ENCODE results near the gene BANF1. TPM values are rescaled to one million over a fixed set of nuclear protein-coding genes. Genes with fewer than 3 reads are reported as not detected.

Gene BANF1
- total and polyA plus RNA-seq, 9 of the 15 experiments (the other 6 are each of a cell fraction or from before 2014, with no cell fraction given) = 108 to 651 (median 263) TPM

- Histone ChIP-seq H3K9ac (ENCODE audit: insufficient read depth in 1 of 2, low read depth in 2 of 2, low read length in 2 of 2) (peak overlapping the region in 1 of 2 experiments; percentile 62; a peak in 2 of 4 replicates), H4K20me1 (replicated peaks; ENCODE audit: control insufficient read depth, insufficient read depth, low read length) (no peaks in the 10 kb centered on the region), H3K4me3 (no peak overlapping the region), H3K9me1 (ENCODE audit: control insufficient read depth, insufficient read depth, low read length) (peaks cover 2% of the 10 kb centered on the region), H3K27me3 (ENCODE audit: control insufficient read depth in 2 of 2, insufficient read depth in 2 of 2, low read length in 2 of 2) (no peaks in the 10 kb centered on the region), H3K9me3 (replicated peaks; ENCODE audit: control insufficient read depth, insufficient read depth, low read depth, low read length) (no peaks in the 10 kb centered on the region), H2AFZ (ENCODE audit: low read depth, low read length) (no peak overlapping the region), H3K79me2 (ENCODE audit: control insufficient read depth, insufficient read depth, low read length) (no peaks in the 10 kb centered on the region), H3K27ac (ENCODE audit: extremely low read depth, low read depth, low read length) (no peak overlapping the region), H3K36me3 (ENCODE audit: control insufficient read depth, insufficient read depth, low read length) (no peaks in the 10 kb centered on the region), H3K4me1 (replicated peaks in 1 of 2; ENCODE audit: control insufficient read depth in 2 of 2, insufficient read depth in 2 of 2, low read length in 2 of 2) (peaks cover 26 to 59% of the 10 kb centered on the region in 2 experiments), H3K4me2 (ENCODE audit: insufficient read depth, low read length) (no peak overlapping the region)
- no peak for FAIRE-seq
- no TSS peak for BruUV-seq (replicated peaks)
- DNase-seq (ENCODE audit: extremely low read depth in 1 of 4, low spot score in 3 of 4) = peak in 1 of 4 experiments; percentile 44
- intact Hi-C loops (cut with micrococcal nuclease) = no loop called here
- in situ Hi-C loops (cut with MboI) = no loop called here
- peak; percentile 73 for ATAC-seq
- ChIA-PET CTCF (ENCODE audit: low intra/inter-chr PET ratio) (no interaction called here), POLR2A (interaction anchor here (0.6 to 2.2 kb wide), 5 partner anchors 8 to 298 kb away, joined by 3 to 9 read pairs (median 5); partner anchors contain the start of gene BANF1)
- 34% methylated on average over 6 of the region's 7 CpGs for WGBS (ENCODE audit: insufficient coverage, low coverage, missing lambda C conversion rate)
- TF ChIP-seq NR1H2 (CRISPR knock-in tag; IDR thresholded peaks at IDR 0.05) = 0 out of 2 replicates have a peak, but pooled peaks have one; percentile 2
- no peak for TF ChIP-seq BDP1 (IDR thresholded peaks at IDR 0.05; ENCODE audit: insufficient read depth, insufficient read length)
- no peak for TF ChIP-seq CBX1 (IDR thresholded peaks at IDR 0.05; ENCODE audit: low read depth)
- peak; percentile 88 for TF ChIP-seq MCM2 (IDR thresholded peaks at IDR 0.05; ENCODE audit: low read depth)
- no peak for TF ChIP-seq NR2C1 (IDR thresholded peaks at IDR 0.05)
- TF ChIP-seq NR2C1 (tag; IDR thresholded peaks at IDR 0.05) = peak; percentile 2; the same call in 1 of the 2 replicates
- no peak for TF ChIP-seq NR4A1 (CRISPR knock-in tag; IDR thresholded peaks at IDR 0.05)
- 0 out of 2 replicates have a peak, but pooled peaks have one; percentile 21 for TF ChIP-seq NR4A1 (tag; IDR thresholded peaks at IDR 0.05)
- TF ChIP-seq ZFP36 (IDR thresholded peaks at IDR 0.05; ENCODE audit: low read depth, low read length, partially characterized antibody) = peak; percentile 41
- no peak for TF ChIP-seq BACH1 (tag; IDR thresholded peaks at IDR 0.05)
- TF ChIP-seq RCOR1 (IDR thresholded peaks at IDR 0.05; ENCODE audit: borderline replicate concordance in 1 of 2, low read depth in 2 of 2, low read length in 2 of 2) = peak in 1 of 2 experiments; percentile 17; a peak in 1 of 4 replicates
- TF ChIP-seq ELK3 (CRISPR knock-in tag; IDR thresholded peaks at IDR 0.05) = no peak
- TF ChIP-seq ZNF507 (tag; conservative IDR thresholded peaks at IDR 0.05) = no peak
- TF ChIP-seq GATA2 (CRISPR knock-in tag; IDR thresholded peaks at IDR 0.05) = peak; percentile 69
- 0 out of 2 replicates have a peak, but pooled peaks have one; percentile 0 for TF ChIP-seq ESRRA (IDR thresholded peaks at IDR 0.05; ENCODE audit: borderline replicate concordance, low read depth)
- no peak for TF ChIP-seq SAFB (IDR thresholded peaks at IDR 0.05; ENCODE audit: borderline replicate concordance, low read depth, low read length)
- 0 out of 2 replicates have a peak, but pooled peaks have one; percentile 13 for TF ChIP-seq MIER1 (IDR thresholded peaks at IDR 0.05; ENCODE audit: low read depth)
- TF ChIP-seq EP400 (IDR thresholded peaks at IDR 0.05) = no peak
- TF ChIP-seq, protein P1, sequence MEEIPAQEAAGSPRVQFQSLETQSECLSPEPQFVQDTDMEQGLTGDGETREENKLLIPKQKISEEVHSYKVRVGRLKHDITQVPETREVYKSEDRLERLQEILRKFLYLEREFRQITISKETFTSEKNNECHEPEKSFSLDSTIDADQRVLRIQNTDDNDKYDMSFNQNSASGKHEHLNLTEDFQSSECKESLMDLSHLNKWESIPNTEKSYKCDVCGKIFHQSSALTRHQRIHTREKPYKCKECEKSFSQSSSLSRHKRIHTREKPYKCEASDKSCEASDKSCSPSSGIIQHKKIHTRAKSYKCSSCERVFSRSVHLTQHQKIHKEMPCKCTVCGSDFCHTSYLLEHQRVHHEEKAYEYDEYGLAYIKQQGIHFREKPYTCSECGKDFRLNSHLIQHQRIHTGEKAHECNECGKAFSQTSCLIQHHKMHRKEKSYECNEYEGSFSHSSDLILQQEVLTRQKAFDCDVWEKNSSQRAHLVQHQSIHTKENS (CRISPR knock-in tag; IDR thresholded peaks at IDR 0.05) = no peak
- peak; percentile 98 for TF ChIP-seq ZNF263 (CRISPR knock-in tag; IDR thresholded peaks at IDR 0.05; ENCODE audit: borderline replicate concordance)
- no peak for TF ChIP-seq HMGN3 (IDR thresholded peaks at IDR 0.05; ENCODE audit: borderline replicate concordance, extremely low read depth, insufficient read length, low read depth, low read length)
- no peak for TF ChIP-seq SRSF7 (optimal IDR thresholded peaks at IDR 0.05; ENCODE audit: low read depth, low read length)
- TF ChIP-seq ZNF589 (CRISPR knock-in tag; IDR thresholded peaks at IDR 0.05; ENCODE audit: low read depth) = no peak
Observed at GRCh38 chr11:66013762-66014100, 11.4 kb downstream of the BANF1 start.
